KMS-11 (cell line): ENCODE results near the gene RPS18.
"Not testable (repeated sequence)": the region's sequence is repeated elsewhere in the genome, so short reads cannot be mapped to it uniquely, and the experiment has no call there.

ENCODE experiments used
- H2AFZ ChIP-seq: fragments of 200-600 bp; sonication (generic); 2 replicates; pipeline ENCODE4 v1.6.1; 2016; ENCODE audit warnings: antibody characterized with exemption, mixed run types, low read depth
- H3K27ac ChIP-seq: fragments of 200-600 bp; sonication (generic); 2 replicates; pipeline ENCODE4 v1.6.1; 2016; ENCODE audit warnings: mild to moderate bottlenecking, mixed run types
- H3K27me3 ChIP-seq: fragments of 200-600 bp; sonication (generic); 2 replicates; pipeline ENCODE4 v1.6.1; 2017; ENCODE audit warnings: mild to moderate bottlenecking, low read depth, mixed run types, moderate library complexity; ENCODE audit not compliant: insufficient read depth
- H3K36me3 ChIP-seq: fragments of 200-600 bp; sonication (generic); 2 replicates; pipeline ENCODE4 v1.6.1; 2017; ENCODE audit warnings: mild to moderate bottlenecking, mixed run types; ENCODE audit not compliant: insufficient read depth
- H3K4me1 ChIP-seq: fragments of 200-600 bp; sonication (generic); 2 replicates; pipeline ENCODE4 v1.6.1; 2016; ENCODE audit warnings: mild to moderate bottlenecking, low read depth, mixed run types; ENCODE audit not compliant: poor library complexity, severe bottlenecking
- H3K4me2 ChIP-seq: fragments of 200-600 bp; sonication (generic); 2 replicates; pipeline ENCODE4 v1.7.0; 2016; ENCODE audit warnings: mild to moderate bottlenecking, mixed run types
- H3K4me3 ChIP-seq: fragments of 200-600 bp; sonication (generic); IDR thresholded peaks from 2 replicates; pipeline ENCODE4 v1.6.1; 2017; ENCODE audit warnings: low read depth, low read length, mixed read lengths; ENCODE audit not compliant: insufficient read depth
- H3K79me2 ChIP-seq: fragments of 200-600 bp; sonication (generic); 2 replicates; pipeline ENCODE4 v1.6.1; 2016; ENCODE audit warnings: low read depth, mixed run types; ENCODE audit not compliant: insufficient read depth
- H3K9ac ChIP-seq: fragments of 200-600 bp; sonication (generic); 2 replicates; pipeline ENCODE4 v1.6.1; 2016; ENCODE audit warnings: mild to moderate bottlenecking, mixed run types
- H4K20me1 ChIP-seq: fragments of 200-600 bp; sonication (generic); 2 replicates; pipeline ENCODE4 v1.6.1; 2016; ENCODE audit warnings: mild to moderate bottlenecking, mixed run types; ENCODE audit not compliant: insufficient read depth
- TF ChIP-seq, protein P1 (sequence below): fragments of 200-600 bp; sonication (generic); conservative IDR thresholded peaks from 2 replicates; pipeline ENCODE4 v1.6.1; 2017; ENCODE audit warnings: low read depth, mild to moderate bottlenecking, antibody characterized with exemption, low read length, moderate library complexity, mixed read lengths

The RPS18 gene

DNA sequence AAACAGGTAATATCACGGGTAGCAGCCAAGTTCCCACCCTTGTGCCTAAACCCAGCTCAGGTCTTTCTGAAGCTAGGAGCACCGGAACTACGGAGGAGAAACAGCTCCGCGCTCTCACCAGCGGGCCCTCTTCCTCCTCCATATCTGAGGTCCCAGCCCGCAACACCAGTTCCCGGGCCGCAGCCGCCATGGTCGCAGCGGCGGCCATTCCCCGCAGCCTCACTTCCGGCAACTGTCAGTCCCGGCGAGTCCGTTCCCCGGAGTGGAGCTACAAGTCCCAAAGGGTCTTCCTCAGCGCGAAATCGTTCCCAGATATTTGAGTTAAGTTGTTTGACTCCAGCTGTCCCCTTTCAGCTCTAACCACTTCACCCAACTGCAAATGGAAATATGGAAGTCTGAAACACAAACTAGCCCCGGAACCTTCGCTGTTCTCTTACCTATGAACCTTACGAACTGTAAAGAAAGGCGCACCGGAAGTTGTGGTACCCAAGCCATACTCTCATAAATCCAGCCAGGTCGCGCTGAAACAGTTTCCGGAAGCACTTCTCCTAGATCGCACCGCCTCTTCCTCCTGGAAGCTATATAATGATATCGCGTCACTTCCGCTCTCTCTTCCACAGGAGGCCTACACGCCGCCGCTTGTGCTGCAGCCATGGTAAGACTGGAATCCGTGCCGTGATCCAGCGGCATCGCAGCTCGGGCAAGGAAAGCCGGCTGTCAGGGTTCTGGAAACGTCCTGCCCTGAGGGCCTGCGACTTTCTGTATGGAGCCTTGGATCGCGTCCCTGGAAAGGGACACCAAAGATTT, at the start of gene RPS18, which contains the start of gene VPS52:
RPS18 (plus strand) TSS at position 608 of the 807 bp plus-strand sequence; CDS start at position 653, 45 bp downstream.
VPS52 (minus strand) TSS at position 409 of the 807 bp plus-strand sequence; CDS start at position 208, 201 bp downstream.
- TF ChIP-seq, protein P1, sequence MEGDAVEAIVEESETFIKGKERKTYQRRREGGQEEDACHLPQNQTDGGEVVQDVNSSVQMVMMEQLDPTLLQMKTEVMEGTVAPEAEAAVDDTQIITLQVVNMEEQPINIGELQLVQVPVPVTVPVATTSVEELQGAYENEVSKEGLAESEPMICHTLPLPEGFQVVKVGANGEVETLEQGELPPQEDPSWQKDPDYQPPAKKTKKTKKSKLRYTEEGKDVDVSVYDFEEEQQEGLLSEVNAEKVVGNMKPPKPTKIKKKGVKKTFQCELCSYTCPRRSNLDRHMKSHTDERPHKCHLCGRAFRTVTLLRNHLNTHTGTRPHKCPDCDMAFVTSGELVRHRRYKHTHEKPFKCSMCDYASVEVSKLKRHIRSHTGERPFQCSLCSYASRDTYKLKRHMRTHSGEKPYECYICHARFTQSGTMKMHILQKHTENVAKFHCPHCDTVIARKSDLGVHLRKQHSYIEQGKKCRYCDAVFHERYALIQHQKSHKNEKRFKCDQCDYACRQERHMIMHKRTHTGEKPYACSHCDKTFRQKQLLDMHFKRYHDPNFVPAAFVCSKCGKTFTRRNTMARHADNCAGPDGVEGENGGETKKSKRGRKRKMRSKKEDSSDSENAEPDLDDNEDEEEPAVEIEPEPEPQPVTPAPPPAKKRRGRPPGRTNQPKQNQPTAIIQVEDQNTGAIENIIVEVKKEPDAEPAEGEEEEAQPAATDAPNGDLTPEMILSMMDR = no peak
- Histone ChIP-seq H3K27ac (peak within 1 kb of the TSS; percentile 85), H3K79me2 (peaks cover 42% of the 10 kb centered on the region), H3K4me3 (peak within 1 kb of the TSS; percentile 11), H3K36me3 (peaks cover 29% of the 10 kb centered on the region; the same call in 1 of the 2 replicates), H4K20me1 (peaks cover 16% of the 10 kb centered on the region; the same call in 1 of the 2 replicates), H3K9ac (peak within 1 kb of the TSS; percentile 91), H3K27me3 (no peaks in the 10 kb centered on the region), H3K4me2 (peak within 1 kb of the TSS; percentile 66), H2AFZ (peak within 1 kb of the TSS; percentile 89), H3K4me1 (peaks cover 27% of the 10 kb centered on the region)

DNA sequence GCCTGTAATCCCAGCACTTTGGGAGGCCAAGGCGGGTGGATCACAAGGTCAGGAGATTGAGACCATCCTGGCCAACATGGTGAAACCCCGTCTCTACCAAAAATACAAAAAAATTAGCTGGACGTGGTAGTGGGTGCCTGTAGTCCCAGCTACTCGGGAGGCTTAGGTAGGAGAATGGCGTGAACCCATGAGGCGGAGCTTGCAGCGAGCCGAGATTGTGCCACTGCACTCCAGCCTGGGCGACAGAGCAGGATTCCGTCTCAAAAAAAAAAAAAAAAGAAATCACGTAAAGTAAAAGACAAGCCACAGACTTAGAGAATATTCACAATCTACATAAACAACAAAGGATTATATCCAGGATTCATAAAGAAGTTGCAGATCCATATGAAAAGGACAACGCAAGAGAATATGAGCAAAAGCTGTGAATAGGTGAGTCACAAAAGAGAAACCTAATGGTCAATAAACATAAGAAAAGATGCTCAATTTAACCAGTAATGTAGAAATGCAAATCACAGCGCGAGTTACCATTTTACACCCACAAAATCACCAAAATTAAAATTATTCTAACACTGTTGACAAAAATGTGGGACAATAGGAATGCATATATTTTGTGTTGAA, 45.3 kb upstream of the RPS18 start:
- H3K4me1 ChIP-seq, H2AFZ ChIP-seq, H4K20me1 ChIP-seq, H3K79me2 ChIP-seq, H3K36me3 ChIP-seq, H3K9ac ChIP-seq, H3K27ac ChIP-seq, H3K27me3 ChIP-seq, H3K4me3 ChIP-seq, H3K4me2 ChIP-seq: not testable (repeated sequence)

DNA sequence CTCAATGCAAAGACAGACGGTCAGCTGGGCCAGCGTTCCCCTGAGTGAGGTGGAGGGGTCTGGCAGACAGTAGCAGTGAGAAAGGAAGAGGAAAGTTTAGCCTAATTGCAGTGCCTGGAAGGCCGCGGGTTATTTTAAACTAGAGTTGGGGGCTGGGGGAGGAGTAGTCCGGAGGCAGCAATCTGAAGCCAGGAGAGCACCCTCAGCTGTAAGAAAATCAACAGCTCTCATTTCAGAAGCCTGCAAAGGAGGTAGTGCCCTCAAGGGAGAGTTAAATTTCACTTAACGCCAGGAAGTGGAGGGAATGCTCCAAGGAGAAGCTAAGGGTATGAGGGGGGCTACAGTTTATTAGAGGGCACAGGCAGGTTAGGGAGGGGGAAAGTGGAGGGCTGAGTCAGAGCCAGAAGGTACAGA, 36.6 kb upstream of the RPS18 start:
- no peaks in the 10 kb centered on the region for H3K36me3 ChIP-seq
- no peaks in the 10 kb centered on the region for H3K4me1 ChIP-seq
- H3K79me2 ChIP-seq = no peaks in the 10 kb centered on the region
- no peak overlapping the region for H3K4me3 ChIP-seq
- H3K9ac ChIP-seq = no peak overlapping the region
- no peak overlapping the region for H3K27ac ChIP-seq
- TF ChIP-seq, protein P1 = no peak
- no peaks in the 10 kb centered on the region for H4K20me1 ChIP-seq
- no peak overlapping the region for H2AFZ ChIP-seq
- H3K4me2 ChIP-seq = no peak overlapping the region
- no peaks in the 10 kb centered on the region for H3K27me3 ChIP-seq

GRCh38 chr6:33236328-33236727, 35.5 kb upstream of the RPS18 start:
- H3K36me3 ChIP-seq = no peaks in the 10 kb centered on the region
- H3K9ac ChIP-seq = no peak overlapping the region
- no peaks in the 10 kb centered on the region for H3K27me3 ChIP-seq
- no peak overlapping the region for H3K4me3 ChIP-seq
- H4K20me1 ChIP-seq = no peaks in the 10 kb centered on the region
- H3K4me2 ChIP-seq = no peak overlapping the region
- no peaks in the 10 kb centered on the region for H3K4me1 ChIP-seq
- H2AFZ ChIP-seq = no peak overlapping the region
- H3K27ac ChIP-seq = no peak overlapping the region
- H3K79me2 ChIP-seq = no peaks in the 10 kb centered on the region
- TF ChIP-seq, protein P1 = no peak
